ENCODE measurements around the gene SGSM2.

Gene SGSM2

GRCh38 chr17:2366747-2367494 is 29.6 kb downstream of the SGSM2 start:
- in situ Hi-C loops (cut with MboI; ENCODE audit: low sequenced_read_pairs), result no loop called here

- in situ Hi-C loops (cut with MboI; ENCODE audit: low sequenced_read_pairs), result no loop called here
These were observed 31.1 kb downstream of the SGSM2 start for GRCh38 chr17:2368359-2368758.

- in situ Hi-C loops (cut with MboI; ENCODE audit: low sequenced_read_pairs), result no loop called here
These were observed 31.7 kb downstream of the SGSM2 start for GRCh38 chr17:2369039-2369438.

- in situ Hi-C loops (cut with MboI; ENCODE audit: low sequenced_read_pairs), result no loop called here
These were observed 32.4 kb downstream of the SGSM2 start for GRCh38 chr17:2369551-2370210.

GRCh38 chr17:2370211-2370589 is 32.9 kb downstream of the SGSM2 start:
- in situ Hi-C loops (cut with MboI; ENCODE audit: low sequenced_read_pairs), result no loop called here

GRCh38 chr17:2371183-2372130 is 34.2 kb downstream of the SGSM2 start:
- in situ Hi-C loops (cut with MboI; ENCODE audit: low sequenced_read_pairs), result no loop called here

GRCh38 chr17:2372180-2372579 is 34.9 kb downstream of the SGSM2 start:
- in situ Hi-C loops (cut with MboI; ENCODE audit: low sequenced_read_pairs), result no loop called here

GRCh38 chr17:2372681-2373080 is 35.4 kb downstream of the SGSM2 start:
- in situ Hi-C loops (cut with MboI; ENCODE audit: low sequenced_read_pairs), result no loop called here

GRCh38 chr17:2373179-2373578 is 35.9 kb downstream of the SGSM2 start:
- in situ Hi-C loops (cut with MboI; ENCODE audit: low sequenced_read_pairs), result no loop called here

GRCh38 chr17:2374549-2375285 is 37.4 kb downstream of the SGSM2 start:
- in situ Hi-C loops (cut with MboI; ENCODE audit: low sequenced_read_pairs), result loop anchor here (5.0 kb wide), 1 partner anchor 48 kb away; no protein-coding TSS in a partner anchor

- in situ Hi-C loops (cut with MboI; ENCODE audit: low sequenced_read_pairs), result loop anchor here (5.0 kb wide), 1 partner anchor 47 kb away; no protein-coding TSS in a partner anchor
These were observed 38.1 kb downstream of the SGSM2 start for GRCh38 chr17:2375406-2375805.

GRCh38 chr17:2376107-2376506 is 38.8 kb downstream of the SGSM2 start:
- in situ Hi-C loops (cut with MboI; ENCODE audit: low sequenced_read_pairs), result loop anchor here (5.0 kb wide), 1 partner anchor 46 kb away; no protein-coding TSS in a partner anchor

GRCh38 chr17:2377659-2378058 is 40.4 kb downstream of the SGSM2 start:
- in situ Hi-C loops (cut with MboI; ENCODE audit: low sequenced_read_pairs), result loop anchor here (5.0 kb wide), 1 partner anchor 45 kb away; no protein-coding TSS in a partner anchor

- in situ Hi-C loops (cut with MboI; ENCODE audit: low sequenced_read_pairs), result loop anchor here (5.0 kb wide), 1 partner anchor 43 kb away; no protein-coding TSS in a partner anchor
These were observed 41.6 kb downstream of the SGSM2 start for GRCh38 chr17:2378905-2379304.

GRCh38 chr17:2379489-2380225 is 42.4 kb downstream of the SGSM2 start:
- in situ Hi-C loops (cut with MboI; ENCODE audit: low sequenced_read_pairs), result loop anchor here (5.0 kb wide), 1 partner anchor 43 kb away; no protein-coding TSS in a partner anchor

GRCh38 chr17:2380226-2380922 is 43.1 kb downstream of the SGSM2 start:
- in situ Hi-C loops (cut with MboI; ENCODE audit: low sequenced_read_pairs), result no loop called here

GRCh38 chr17:2380950-2381649 is 43.8 kb downstream of the SGSM2 start:
- in situ Hi-C loops (cut with MboI; ENCODE audit: low sequenced_read_pairs), result no loop called here

- in situ Hi-C loops (cut with MboI; ENCODE audit: low sequenced_read_pairs), result no loop called here
These were observed 46.4 kb downstream of the SGSM2 start for GRCh38 chr17:2383628-2384167.

All from HL-60/S4 (cell line).